Measurements from ENCODE around the gene TAF3.

TAF3 gene

GRCh38 chr10:8035641-8036470 lies 217.6 kb downstream of the TAF3 start:
- DNase-seq: no peak

GRCh38 chr10:8036506-8037198 lies 218.3 kb downstream of the TAF3 start:
- DNase-seq: peak; percentile 52

GRCh38 chr10:8037199-8037801 lies 219.0 kb downstream of the TAF3 start:
- peak; percentile 74 for DNase-seq

- peak; percentile 69 for DNase-seq
Measured at GRCh38 chr10:8037941-8038894, 219.9 kb downstream of the TAF3 start.

- DNase-seq: peak; percentile 73
Measured at GRCh38 chr10:8039321-8039881, 221.1 kb downstream of the TAF3 start.

GRCh38 chr10:8040651-8041050 lies 222.3 kb downstream of the TAF3 start:
- peak; percentile 55 for DNase-seq

- peak; percentile 48 for DNase-seq
Measured at GRCh38 chr10:8041284-8041991, 223.1 kb downstream of the TAF3 start.

GRCh38 chr10:8041992-8042720 lies 223.9 kb downstream of the TAF3 start:
- DNase-seq: peak; percentile 52

- DNase-seq: peak; percentile 68
Measured at GRCh38 chr10:8042721-8043568, 224.6 kb downstream of the TAF3 start.

- peak; percentile 71 for DNase-seq
Measured at GRCh38 chr10:8043569-8044306, 225.4 kb downstream of the TAF3 start.

- peak; percentile 39 for DNase-seq
Measured at GRCh38 chr10:8044331-8044907, 226.1 kb downstream of the TAF3 start.

- DNase-seq: peak; percentile 72
Measured at GRCh38 chr10:8044908-8045725, 226.8 kb downstream of the TAF3 start.

- DNase-seq: peak; percentile 65
Measured at GRCh38 chr10:8045726-8046494, 227.6 kb downstream of the TAF3 start.

GRCh38 chr10:8047452-8048280 lies 229.4 kb downstream of the TAF3 start:
- DNase-seq: peak; percentile 65

- DNase-seq: peak; percentile 30
Measured at GRCh38 chr10:8048281-8049008, 230.1 kb downstream of the TAF3 start.
